Neural cell (in vitro differentiated cells): ENCODE measurements around the gene GALNT2.

ENCODE experiments used
- CTCF ChIP-seq: fragments of 450-650 bp; IDR thresholded peaks from 2 replicates; pipeline ENCODE4 v1.5.1; 2014; ENCODE audit warnings: antibody characterized with exemption, mild to moderate bottlenecking, moderate library complexity; ENCODE audit not compliant: poor library complexity, severe bottlenecking
- EP300 ChIP-seq: fragments of 450-650 bp; conservative IDR thresholded peaks from 2 replicates; pipeline ENCODE4 v1.6.1; 2014; ENCODE audit warnings: antibody characterized with exemption, mild to moderate bottlenecking, moderate library complexity; ENCODE audit not compliant: poor library complexity, severe bottlenecking
- EZH2 ChIP-seq: fragments of 200-600, 300-800 bp; shearing (Covaris generic), sonication (generic); IDR thresholded peaks from 2 replicates; pipeline ENCODE4 v1.6.1; 2014; ENCODE audit warnings: antibody characterized with exemption, low read length, borderline replicate concordance, mild to moderate bottlenecking; ENCODE audit not compliant: insufficient read depth, poor library complexity, severe bottlenecking
- REST ChIP-seq: IDR thresholded peaks from 2 replicates; pipeline ENCODE4 v1.6.1; 2012; ENCODE audit warnings: borderline replicate concordance
- TAF1 ChIP-seq: IDR thresholded peaks from 2 replicates; pipeline ENCODE4 v1.6.1; 2012; ENCODE audit warnings: low read depth

GRCh38 chr1:230236301-230237008, 169.4 kb downstream of the GALNT2 start:
- TF ChIP-seq EP300: no peak
- TF ChIP-seq CTCF: no peak
- TF ChIP-seq EZH2: no peak
- no peak for TF ChIP-seq REST
- no peak for TF ChIP-seq TAF1
